K562 (cell line): ENCODE results near the gene WBP1.
A peak's percentile ranks its signal among the peaks of the same experiment; 100 is the strongest.

Experiments used
- CHCHD3 ChIP-seq: fragments of 250-450 bp; sonication (Bioruptor Pico); IDR thresholded peaks from 2 replicates; pipeline ENCODE4 v2.1.2; 2022; ENCODE audit warnings: mild to moderate bottlenecking
- GTF2F1 ChIP-seq: IDR thresholded peaks from 2 replicates; pipeline ENCODE4 v1.6.1; 2011; ENCODE audit warnings: low read depth, low read length, improper control_type of control experiment
- NFE2 ChIP-seq: IDR thresholded peaks from 2 replicates; pipeline ENCODE4 v1.6.1; 2014; ENCODE audit warnings: antibody characterized with exemption, low read depth
- PHF21A ChIP-seq: fragments of 450-650 bp; IDR thresholded peaks from 2 replicates; pipeline ENCODE4 v1.6.1; 2017; ENCODE audit warnings: low read depth, borderline replicate concordance
- POLR2A ChIP-seq: fragments of 450-650 bp; conservative IDR thresholded peaks from 2 replicates; pipeline ENCODE4 v1.6.1; 2016
- POLR2AphosphoS2 ChIP-seq: IDR thresholded peaks from 2 replicates; pipeline ENCODE4 v1.6.1; 2012; ENCODE audit warnings: low read length, improper control_type of control experiment
- RBM22 ChIP-seq: fragments of 200-400 bp; formaldehyde crosslinking; IDR thresholded peaks from 2 replicates; pipeline ENCODE4 v1.6.1; 2018; ENCODE audit warnings: low read length, low read depth; ENCODE audit not compliant: poor library complexity, severe bottlenecking
- SNRNP70 ChIP-seq: fragments of 200-400 bp; formaldehyde crosslinking; optimal IDR thresholded peaks from 2 replicates; pipeline ENCODE3; 2017; ENCODE audit warnings: low read depth, low read length
- TOE1 ChIP-seq, 2 experiments: fragments of 450-650 bp in 1 of 2; sonication (generic) in 1 of 2; formaldehyde crosslinking in 1 of 2; IDR thresholded peaks; 2 replicates each; pipeline versions ENCODE4 v1.7.1 to v1.8.0; 2016 to 2022; ENCODE audit warnings: borderline replicate concordance in 2 of 2, mild to moderate bottlenecking in 2 of 2, antibody characterized with exemption in 1 of 2, inconsistent platforms in 1 of 2, low read depth in 1 of 2, missing genetic modification reagents in 1 of 2, moderate library complexity in 1 of 2
- YY1 ChIP-seq, 3 experiments: IDR thresholded peaks; 2 replicates each; pipeline ENCODE4 v1.6.1; 2011; ENCODE audit warnings: low read length in 2 of 3, mild to moderate bottlenecking in 2 of 3, moderate library complexity in 2 of 3, borderline replicate concordance in 1 of 3, control low read depth in 1 of 3, low read depth in 1 of 3; ENCODE audit not compliant: insufficient read depth in 3 of 3, insufficient replicate concordance in 2 of 3, control insufficient read depth in 1 of 3, insufficient read length in 1 of 3; ENCODE audit errors: extremely low read depth in 1 of 3
- TF ChIP-seq, protein P1 (sequence below), 3 experiments: IDR thresholded peaks in 2 of 3; conservative IDR thresholded peaks in 1 of 3; 2 replicates each; pipeline ENCODE4 v1.5.1; 2011 to 2012; ENCODE audit warnings: low read length in 3 of 3, mild to moderate bottlenecking in 3 of 3, control low read depth in 2 of 3, improper control_type of control experiment in 1 of 3, inconsistent platforms in 1 of 3, low read depth in 1 of 3, mixed read lengths in 1 of 3, moderate library complexity in 1 of 3; ENCODE audit not compliant: insufficient read depth in 2 of 3
- TF ChIP-seq, protein P2 (sequence below), 2 experiments: fragments of 450-650 bp; IDR thresholded peaks; 2 replicates each; pipeline ENCODE4 v1.6.1; 2016; ENCODE audit warnings: mild to moderate bottlenecking in 2 of 2, borderline replicate concordance in 1 of 2, low read depth in 1 of 2, moderate library complexity in 1 of 2
- TF ChIP-seq, protein P3 (sequence below): sonication (generic); formaldehyde crosslinking; IDR thresholded peaks from 2 replicates; pipeline ENCODE4 v1.5.0; 2020; ENCODE audit warnings: missing genetic modification reagents

DNA sequence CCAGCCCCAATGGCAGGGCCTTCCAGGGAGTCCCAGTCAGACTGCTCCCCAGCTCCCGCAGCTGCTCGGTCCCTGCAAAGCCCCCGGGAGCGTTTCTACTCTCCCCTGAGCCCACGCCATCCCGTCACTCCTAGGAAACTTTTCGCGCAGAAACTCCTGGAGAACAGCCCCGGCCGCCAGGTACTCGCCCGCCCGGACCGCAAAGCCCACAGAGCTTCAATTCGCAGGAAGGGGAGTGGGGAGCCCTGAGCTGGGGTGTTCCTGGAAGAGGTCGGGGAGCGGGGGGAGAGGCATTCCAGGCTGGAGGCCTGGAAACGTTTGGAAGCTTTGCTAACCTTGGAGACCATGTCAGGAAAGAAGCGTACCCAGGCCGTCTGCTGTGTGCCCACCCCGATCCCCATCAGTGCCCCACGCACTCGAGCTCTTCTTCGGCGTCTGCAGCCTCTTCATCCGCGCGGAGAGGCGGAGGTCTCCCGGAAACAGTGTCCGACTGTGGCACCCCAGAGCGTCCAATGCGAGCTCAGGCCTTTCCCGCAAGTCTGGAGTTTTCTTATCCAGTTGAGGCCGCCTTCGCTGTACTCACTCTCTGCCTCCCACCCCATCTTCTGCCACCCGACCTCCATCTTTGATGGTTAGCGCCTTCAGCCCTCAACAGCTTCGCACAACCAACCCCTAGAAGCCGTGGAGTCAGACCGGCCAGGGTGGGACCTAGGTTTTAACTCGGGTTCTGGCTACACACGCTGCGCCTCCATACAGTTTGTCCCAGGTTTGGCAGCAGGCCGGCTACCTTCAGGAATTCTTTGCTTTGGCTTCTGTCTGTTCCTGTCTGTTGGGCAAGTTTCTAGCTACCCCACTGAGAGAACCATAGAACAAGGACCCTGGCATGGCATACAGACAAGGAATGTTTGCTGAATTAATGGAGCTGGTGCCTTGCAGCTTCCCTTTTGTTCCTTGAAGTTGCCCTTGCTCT is 45.6 kb downstream of the WBP1 start:
- no peak for TF ChIP-seq NFE2
- TF ChIP-seq TOE1 (IDR thresholded peaks at IDR 0.05; ENCODE audit: borderline replicate concordance): 0 out of 2 replicates have a peak, but pooled peaks have one; percentile 10
- no peak for TF ChIP-seq TOE1 (CRISPR knock-in tag; IDR thresholded peaks at IDR 0.05; ENCODE audit: borderline replicate concordance, low read depth)
- TF ChIP-seq PHF21A: no peak
- no peak for TF ChIP-seq POLR2A
- TF ChIP-seq, protein P1, sequence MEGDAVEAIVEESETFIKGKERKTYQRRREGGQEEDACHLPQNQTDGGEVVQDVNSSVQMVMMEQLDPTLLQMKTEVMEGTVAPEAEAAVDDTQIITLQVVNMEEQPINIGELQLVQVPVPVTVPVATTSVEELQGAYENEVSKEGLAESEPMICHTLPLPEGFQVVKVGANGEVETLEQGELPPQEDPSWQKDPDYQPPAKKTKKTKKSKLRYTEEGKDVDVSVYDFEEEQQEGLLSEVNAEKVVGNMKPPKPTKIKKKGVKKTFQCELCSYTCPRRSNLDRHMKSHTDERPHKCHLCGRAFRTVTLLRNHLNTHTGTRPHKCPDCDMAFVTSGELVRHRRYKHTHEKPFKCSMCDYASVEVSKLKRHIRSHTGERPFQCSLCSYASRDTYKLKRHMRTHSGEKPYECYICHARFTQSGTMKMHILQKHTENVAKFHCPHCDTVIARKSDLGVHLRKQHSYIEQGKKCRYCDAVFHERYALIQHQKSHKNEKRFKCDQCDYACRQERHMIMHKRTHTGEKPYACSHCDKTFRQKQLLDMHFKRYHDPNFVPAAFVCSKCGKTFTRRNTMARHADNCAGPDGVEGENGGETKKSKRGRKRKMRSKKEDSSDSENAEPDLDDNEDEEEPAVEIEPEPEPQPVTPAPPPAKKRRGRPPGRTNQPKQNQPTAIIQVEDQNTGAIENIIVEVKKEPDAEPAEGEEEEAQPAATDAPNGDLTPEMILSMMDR (IDR thresholded peaks at IDR 0.05 in 2 of 3, conservative IDR thresholded peaks at IDR 0.05 in 1 of 3; ENCODE audit: insufficient read depth in 2 of 3, low read depth in 1 of 3, low read length in 3 of 3): no peak
- TF ChIP-seq, protein P2, sequence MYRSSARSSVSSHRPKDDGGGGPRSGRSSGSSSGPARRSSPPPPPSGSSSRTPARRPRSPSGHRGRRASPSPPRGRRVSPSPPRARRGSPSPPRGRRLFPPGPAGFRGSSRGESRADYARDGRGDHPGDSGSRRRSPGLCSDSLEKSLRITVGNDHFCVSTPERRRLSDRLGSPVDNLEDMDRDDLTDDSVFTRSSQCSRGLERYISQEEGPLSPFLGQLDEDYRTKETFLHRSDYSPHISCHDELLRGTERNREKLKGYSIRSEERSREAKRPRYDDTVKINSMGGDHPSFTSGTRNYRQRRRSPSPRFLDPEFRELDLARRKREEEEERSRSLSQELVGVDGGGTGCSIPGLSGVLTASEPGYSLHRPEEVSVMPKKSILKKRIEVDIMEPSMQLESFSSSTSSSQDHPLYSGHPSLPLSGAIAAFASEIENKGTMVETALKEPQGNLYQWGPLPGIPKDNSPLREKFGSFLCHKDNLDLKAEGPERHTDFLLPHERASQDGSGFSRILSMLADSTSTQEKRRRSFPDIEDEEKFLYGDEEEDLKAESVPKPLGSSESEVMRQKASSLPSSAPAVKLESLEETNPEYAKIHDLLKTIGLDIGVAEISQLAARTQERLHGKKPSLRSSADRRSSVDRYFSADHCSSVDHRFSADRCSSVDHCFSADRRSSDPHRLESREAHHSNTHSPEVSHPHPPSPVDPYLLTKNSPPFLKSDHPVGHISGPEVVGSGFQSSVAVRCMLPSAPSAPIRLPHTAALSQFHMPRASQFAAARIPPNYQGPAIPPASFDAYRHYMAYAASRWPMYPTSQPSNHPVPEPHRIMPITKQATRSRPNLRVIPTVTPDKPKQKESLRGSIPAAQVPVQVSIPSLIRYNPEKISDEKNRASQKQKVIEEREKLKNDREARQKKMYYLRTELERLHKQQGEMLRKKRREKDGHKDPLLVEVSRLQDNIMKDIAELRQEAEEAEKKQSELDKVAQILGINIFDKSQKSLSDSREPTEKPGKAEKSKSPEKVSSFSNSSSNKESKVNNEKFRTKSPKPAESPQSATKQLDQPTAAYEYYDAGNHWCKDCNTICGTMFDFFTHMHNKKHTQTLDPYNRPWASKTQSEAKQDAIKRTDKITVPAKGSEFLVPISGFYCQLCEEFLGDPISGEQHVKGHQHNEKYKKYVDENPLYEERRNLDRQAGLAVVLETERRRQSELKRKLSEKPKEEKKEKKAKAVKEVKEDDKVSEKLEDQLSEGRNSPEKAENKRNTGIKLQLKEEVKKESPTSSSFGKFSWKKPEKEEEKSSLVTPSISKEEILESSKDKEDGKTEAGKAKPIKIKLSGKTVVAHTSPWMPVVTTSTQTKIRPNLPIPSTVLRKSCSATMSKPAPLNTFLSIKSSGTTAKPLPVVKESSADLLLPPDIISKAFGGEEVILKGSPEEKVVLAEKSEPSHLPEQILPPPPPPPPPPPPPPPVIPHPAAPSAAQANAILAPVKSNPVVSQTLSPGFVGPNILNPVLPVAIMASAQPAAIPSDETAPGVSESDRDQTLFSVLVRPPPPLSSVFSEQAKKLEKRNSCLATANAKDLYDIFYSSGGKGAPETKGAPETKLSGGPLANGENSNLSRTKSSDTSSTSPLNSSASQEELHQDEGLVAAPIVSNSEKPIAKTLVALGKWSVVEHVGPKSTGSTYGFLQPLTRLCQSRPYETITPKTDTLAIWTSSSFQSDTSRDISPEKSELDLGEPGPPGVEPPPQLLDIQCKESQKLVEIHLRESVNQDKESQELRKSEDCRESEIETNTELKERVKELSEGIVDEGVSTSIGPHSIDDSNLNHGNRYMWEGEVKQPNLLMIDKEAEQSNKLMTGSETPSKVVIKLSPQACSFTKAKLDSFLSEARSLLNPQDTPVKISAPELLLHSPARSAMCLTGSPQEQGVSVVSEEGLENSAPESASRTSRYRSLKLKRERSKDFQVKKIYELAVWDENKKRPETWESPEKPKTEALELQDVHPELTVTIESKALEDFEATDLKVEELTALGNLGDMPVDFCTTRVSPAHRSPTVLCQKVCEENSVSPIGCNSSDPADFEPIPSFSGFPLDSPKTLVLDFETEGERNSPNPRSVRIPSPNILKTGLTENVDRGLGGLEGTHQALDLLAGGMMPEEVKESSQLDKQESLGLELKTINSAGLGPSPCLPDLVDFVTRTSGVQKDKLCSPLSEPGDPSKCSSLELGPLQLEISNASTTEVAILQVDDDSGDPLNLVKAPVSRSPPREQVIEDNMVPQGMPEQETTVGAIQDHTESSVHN (IDR thresholded peaks at IDR 0.05; ENCODE audit: borderline replicate concordance in 1 of 2, low read depth in 1 of 2): no peak
- TF ChIP-seq CHCHD3 (CRISPR knock-in tag): no peak
- TF ChIP-seq POLR2AphosphoS2: no peak
- no peak for TF ChIP-seq SNRNP70
- TF ChIP-seq RBM22: no peak
- no peak for TF ChIP-seq GTF2F1
- TF ChIP-seq, protein P3, sequence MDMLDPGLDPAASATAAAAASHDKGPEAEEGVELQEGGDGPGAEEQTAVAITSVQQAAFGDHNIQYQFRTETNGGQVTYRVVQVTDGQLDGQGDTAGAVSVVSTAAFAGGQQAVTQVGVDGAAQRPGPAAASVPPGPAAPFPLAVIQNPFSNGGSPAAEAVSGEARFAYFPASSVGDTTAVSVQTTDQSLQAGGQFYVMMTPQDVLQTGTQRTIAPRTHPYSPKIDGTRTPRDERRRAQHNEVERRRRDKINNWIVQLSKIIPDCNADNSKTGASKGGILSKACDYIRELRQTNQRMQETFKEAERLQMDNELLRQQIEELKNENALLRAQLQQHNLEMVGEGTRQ (CRISPR knock-in tag): no peak
- peak in 2 of 3 experiments; percentile 24 to 78 for TF ChIP-seq YY1 (IDR thresholded peaks at IDR 0.05; ENCODE audit: borderline replicate concordance in 1 of 3, control insufficient read depth in 1 of 3, extremely low read depth in 1 of 3, insufficient read depth in 3 of 3, insufficient read length in 1 of 3, insufficient replicate concordance in 2 of 3, low read depth in 1 of 3, low read length in 2 of 3)
